Thyroid gland (tissue), 4 donors: Measurements from ENCODE around the gene CTNNA3. TPM values are rescaled to one million over a fixed set of nuclear protein-coding genes. Genes with fewer than 3 reads are reported as not detected.

Experiments used
- DNase-seq, 2 donors: peaks; one replicate each; pipeline ENCODE4 v3.0.0-alpha.2; 2019
- H3K27ac ChIP-seq, 3 donors: fragments of 200-600 bp; sonication (generic); 1 replicate in 2 of 3; 2 replicates in 1 of 3; pipeline ENCODE4 v1.5.1; 2016 to 2019; ENCODE audit warnings: mild to moderate bottlenecking in 1 of 3, moderate library complexity in 1 of 3
- H3K27me3 ChIP-seq: fragments of 200-600 bp; sonication (generic); one replicate; pipeline ENCODE4 v1.5.1; 2019
- H3K36me3 ChIP-seq, 2 donors: fragments of 200-600 bp; sonication (generic); one replicate each; pipeline ENCODE4 v1.5.1; 2016 to 2019
- H3K4me1 ChIP-seq, 2 donors: fragments of 200-600 bp; sonication (generic); one replicate each; pipeline ENCODE4 v1.5.1; 2017 to 2019
- H3K4me3 ChIP-seq, 3 donors: fragments of 200-600 bp; sonication (generic); replicated peaks in 1 of 3; 1 replicate in 2 of 3; 2 replicates in 1 of 3; pipeline ENCODE4 v1.5.1; 2016; ENCODE audit warnings: mild to moderate bottlenecking in 1 of 3
- H3K9me3 ChIP-seq: fragments of 200-600 bp; sonication (generic); one replicate; pipeline ENCODE4 v1.5.1; 2017
- POLR2A ChIP-seq, 2 donors: fragments of 450-650 bp; IDR thresholded peaks; one replicate each; pipeline ENCODE4 v1.6.1; 2017; ENCODE audit warnings: antibody characterized with exemption in 2 of 2, mild to moderate bottlenecking in 2 of 2, moderate library complexity in 1 of 2
- WGBS, 2 donors: methylation state at CpG; one replicate each; pipeline ENCODE4 v1.1.5; 2017; 5-methylcytosine and 5-hydroxymethylcytosine counted together
- intact Hi-C: fragments of 100-400 bp; cut with DNase I; formaldehyde crosslinking; loops from one replicate; pipeline ENCODE4 v1.15.1; 2023
- total RNA-seq, 4 donors: library from RNA; depleted of rRNA; stranded (reverse); fragments of >200 nt; gene quantifications; one replicate each; pipeline ENCODE4 v1.2.3, GENCODE V29; 2016
- TF ChIP-seq, protein P1 (sequence below), 6 experiments: fragments of 200-600 bp in 3 of 6; fragments of 450-650 bp in 3 of 6; sonication (generic) in 3 of 6; IDR thresholded peaks; one replicate each; pipeline ENCODE4 v1.5.1; 2016 to 2019; ENCODE audit warnings: antibody characterized with exemption in 6 of 6, mild to moderate bottlenecking in 2 of 6, inconsistent platforms in 1 of 6, moderate library complexity in 1 of 6

The CTNNA3 gene
- total RNA-seq, 4 donors from 2014 or later, result 0.11 to 0.79 (median 0.13) TPM; not detected in 1

DNA sequence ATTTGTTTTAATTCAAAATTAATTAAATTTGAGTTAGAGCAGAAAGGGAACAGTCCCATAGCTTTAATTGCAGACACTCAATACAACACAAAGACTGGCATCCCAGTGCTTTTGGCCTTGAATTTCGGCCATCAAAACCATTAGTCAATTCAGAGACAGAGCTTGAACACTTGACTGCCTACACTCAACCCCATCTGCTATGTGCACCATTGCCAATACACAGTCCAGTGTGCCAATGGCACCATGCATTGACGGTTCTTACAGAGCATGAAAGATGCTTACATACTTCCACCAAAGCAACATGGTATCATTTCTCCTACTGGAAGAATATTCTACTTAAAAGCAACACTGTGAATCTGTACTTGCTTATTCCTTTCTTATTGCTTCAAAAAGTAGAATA is 813.7 kb downstream of the CTNNA3 start:
- no peaks in the 10 kb centered on the region for H3K9me3 ChIP-seq
- no peak overlapping the region for H3K27ac ChIP-seq
- H3K27me3 ChIP-seq, result no peaks in the 10 kb centered on the region
- no peak overlapping the region for H3K4me3 ChIP-seq
- no peaks in the 10 kb centered on the region for H3K4me1 ChIP-seq
- H3K36me3 ChIP-seq, result no peaks in the 10 kb centered on the region
- DNase-seq, result no peak
- intact Hi-C loops, result no loop called here
- TF ChIP-seq, protein P1, sequence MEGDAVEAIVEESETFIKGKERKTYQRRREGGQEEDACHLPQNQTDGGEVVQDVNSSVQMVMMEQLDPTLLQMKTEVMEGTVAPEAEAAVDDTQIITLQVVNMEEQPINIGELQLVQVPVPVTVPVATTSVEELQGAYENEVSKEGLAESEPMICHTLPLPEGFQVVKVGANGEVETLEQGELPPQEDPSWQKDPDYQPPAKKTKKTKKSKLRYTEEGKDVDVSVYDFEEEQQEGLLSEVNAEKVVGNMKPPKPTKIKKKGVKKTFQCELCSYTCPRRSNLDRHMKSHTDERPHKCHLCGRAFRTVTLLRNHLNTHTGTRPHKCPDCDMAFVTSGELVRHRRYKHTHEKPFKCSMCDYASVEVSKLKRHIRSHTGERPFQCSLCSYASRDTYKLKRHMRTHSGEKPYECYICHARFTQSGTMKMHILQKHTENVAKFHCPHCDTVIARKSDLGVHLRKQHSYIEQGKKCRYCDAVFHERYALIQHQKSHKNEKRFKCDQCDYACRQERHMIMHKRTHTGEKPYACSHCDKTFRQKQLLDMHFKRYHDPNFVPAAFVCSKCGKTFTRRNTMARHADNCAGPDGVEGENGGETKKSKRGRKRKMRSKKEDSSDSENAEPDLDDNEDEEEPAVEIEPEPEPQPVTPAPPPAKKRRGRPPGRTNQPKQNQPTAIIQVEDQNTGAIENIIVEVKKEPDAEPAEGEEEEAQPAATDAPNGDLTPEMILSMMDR (IDR thresholded peaks at IDR 0.05), result no peak
- no peak for TF ChIP-seq POLR2A (IDR thresholded peaks at IDR 0.05)
- WGBS, 2 donors, result 85% methylated on average over 2 of the region's 2 CpGs

- no peaks in the 10 kb centered on the region for H3K4me1 ChIP-seq
- no peaks in the 10 kb centered on the region for H3K36me3 ChIP-seq
- WGBS, 2 donors, result 85 to 89% methylated on average over 3 of the region's 3 CpGs
- H3K27me3 ChIP-seq, result no peaks in the 10 kb centered on the region
- H3K27ac ChIP-seq, result no peak overlapping the region
- no peaks in the 10 kb centered on the region for H3K9me3 ChIP-seq
- TF ChIP-seq POLR2A (IDR thresholded peaks at IDR 0.05), result no peak
- TF ChIP-seq, protein P1 (IDR thresholded peaks at IDR 0.05), result no peak
- intact Hi-C loops, result no loop called here
- no peak overlapping the region for H3K4me3 ChIP-seq
- no peak for DNase-seq
These were observed 814.2 kb downstream of the CTNNA3 start for GRCh38 chr10:66881814-66882213.

- TF ChIP-seq, protein P1 (IDR thresholded peaks at IDR 0.05), result no peak
- TF ChIP-seq POLR2A (IDR thresholded peaks at IDR 0.05), result no peak
- intact Hi-C loops, result no loop called here
- H3K9me3 ChIP-seq, result no peaks in the 10 kb centered on the region
These were observed 815.2 kb downstream of the CTNNA3 start for GRCh38 chr10:66880826-66881225.

GRCh38 chr10:66880292-66880691 is 815.7 kb downstream of the CTNNA3 start:
- no peaks in the 10 kb centered on the region for H3K9me3 ChIP-seq
- no peak for DNase-seq
- no peaks in the 10 kb centered on the region for H3K36me3 ChIP-seq
- WGBS, 2 donors, result 80 to 84% methylated on average over 1 of the region's 1 CpG
- no peak overlapping the region for H3K27ac ChIP-seq
- no peak overlapping the region for H3K4me3 ChIP-seq
- no peaks in the 10 kb centered on the region for H3K4me1 ChIP-seq
- TF ChIP-seq, protein P1 (IDR thresholded peaks at IDR 0.05), result no peak
- intact Hi-C loops, result no loop called here
- H3K27me3 ChIP-seq, result no peaks in the 10 kb centered on the region

More at GRCh38 chr10:66880826-66881225, 815.2 kb downstream of the CTNNA3 start:
- no peak for DNase-seq
- no peaks in the 10 kb centered on the region for H3K27me3 ChIP-seq
- no peaks in the 10 kb centered on the region for H3K36me3 ChIP-seq
- H3K4me3 ChIP-seq, result no peak overlapping the region
- WGBS, 2 donors, result 87 to 91% methylated on average over 2 of the region's 2 CpGs
- H3K4me1 ChIP-seq, result no peaks in the 10 kb centered on the region
- no peak overlapping the region for H3K27ac ChIP-seq

GRCh38 chr10:66877361-66877760 is 818.6 kb downstream of the CTNNA3 start:
- intact Hi-C loops, result no loop called here
- WGBS, 2 donors, result 68 to 73% methylated on average over 2 of the region's 2 CpGs
- H3K27ac ChIP-seq, result no peak overlapping the region

More at GRCh38 chr10:66877361-66877760, 818.6 kb downstream of the CTNNA3 start:
- no peak for DNase-seq
- Histone ChIP-seq H3K4me3 (no peak overlapping the region), H3K36me3 (no peaks in the 10 kb centered on the region), H3K27me3 (no peaks in the 10 kb centered on the region), H3K9me3 (no peaks in the 10 kb centered on the region), H3K4me1 (no peaks in the 10 kb centered on the region)
- TF ChIP-seq, protein P1 (IDR thresholded peaks at IDR 0.05), result no peak
- TF ChIP-seq POLR2A (IDR thresholded peaks at IDR 0.05), result no peak
